ENCODE results near the gene KIAA0825.
"Not testable (repeated sequence)": the region's sequence is repeated elsewhere in the genome, so short reads cannot be mapped to it uniquely, and the experiment has no call there.

The KIAA0825 gene

DNA sequence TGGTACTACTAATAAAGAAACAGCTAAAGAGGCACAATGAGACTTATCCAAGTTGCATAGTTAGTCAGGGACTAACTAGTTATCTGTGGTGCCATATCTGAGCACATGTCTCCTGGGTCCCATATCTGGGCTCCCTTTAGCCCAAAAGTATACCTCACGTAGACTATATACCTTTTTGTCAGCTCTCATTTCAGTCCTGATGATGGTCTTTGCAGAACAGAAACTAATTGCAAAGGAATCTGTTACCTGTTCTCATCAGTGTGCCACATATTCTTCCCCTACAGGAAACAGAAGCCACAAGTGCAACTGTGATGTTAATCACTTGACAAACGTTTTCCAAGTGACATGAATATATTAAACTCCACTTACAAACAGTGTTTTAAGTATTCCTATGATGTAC is 395.2 kb downstream of the KIAA0825 start:
- no peak for DNase-seq

DNA sequence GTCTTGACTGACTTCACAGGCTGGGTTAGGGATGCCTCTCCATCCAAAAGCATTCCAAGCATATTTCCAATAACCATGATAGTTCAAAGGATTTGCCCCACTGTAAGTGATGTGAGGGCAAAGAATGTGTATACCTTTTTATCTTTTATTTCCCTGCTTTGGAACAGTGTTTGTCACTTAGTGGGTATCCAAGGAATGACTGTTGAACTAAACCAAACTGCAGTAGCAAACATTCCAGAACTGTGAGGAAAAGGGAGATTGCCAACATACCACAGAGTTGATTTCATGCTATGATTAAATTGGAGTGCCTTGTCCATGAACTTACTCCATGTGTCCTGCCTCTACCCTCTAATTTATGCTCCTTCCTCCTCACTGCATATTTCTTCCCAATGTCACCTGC is 400.0 kb downstream of the KIAA0825 start:
- no peak for DNase-seq

- no peak for DNase-seq
Observed at GRCh38 chr5:94217745-94218144, 400.7 kb downstream of the KIAA0825 start.

DNA sequence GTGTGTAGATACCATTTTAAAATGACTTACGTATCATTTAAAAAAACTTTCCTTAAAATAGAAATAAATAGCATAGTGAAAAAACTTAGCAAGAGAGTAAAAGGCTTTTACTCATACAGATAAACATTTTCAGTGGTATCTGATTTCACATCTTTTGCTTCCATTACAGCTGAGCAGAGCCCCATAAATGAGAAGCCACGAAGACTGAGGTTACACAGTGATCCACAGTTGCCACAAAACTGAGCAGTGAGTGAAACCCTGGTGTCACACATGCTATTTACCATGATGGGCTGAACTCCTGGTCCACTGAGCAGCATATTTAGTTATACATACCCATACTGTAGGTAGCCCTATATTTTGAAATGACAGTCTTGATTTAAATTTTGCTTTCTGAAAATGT is 401.2 kb downstream of the KIAA0825 start:
- DNase-seq = no peak

DNA sequence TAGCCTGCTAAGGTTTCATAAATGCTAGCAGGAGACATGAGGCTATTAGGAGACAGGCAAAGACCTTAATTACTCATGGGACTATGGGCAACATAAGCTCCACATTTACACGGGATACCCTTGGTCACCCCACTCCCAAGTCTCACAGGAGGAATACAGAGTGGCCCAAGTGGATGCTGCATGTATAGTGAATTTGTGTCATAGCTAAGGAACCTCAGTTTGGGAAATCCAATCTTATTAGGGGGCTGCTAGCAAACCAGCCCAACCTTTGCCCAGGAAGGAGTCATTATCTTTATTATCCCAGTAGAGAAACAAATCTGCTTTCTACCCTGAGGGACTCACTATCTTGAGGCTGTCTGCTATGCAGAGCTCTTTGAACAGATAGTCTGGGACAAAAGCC is 405.9 kb downstream of the KIAA0825 start:
- DNase-seq = no peak

- no peak for DNase-seq
Observed at GRCh38 chr5:94209774-94210355, 408.5 kb downstream of the KIAA0825 start.

DNA sequence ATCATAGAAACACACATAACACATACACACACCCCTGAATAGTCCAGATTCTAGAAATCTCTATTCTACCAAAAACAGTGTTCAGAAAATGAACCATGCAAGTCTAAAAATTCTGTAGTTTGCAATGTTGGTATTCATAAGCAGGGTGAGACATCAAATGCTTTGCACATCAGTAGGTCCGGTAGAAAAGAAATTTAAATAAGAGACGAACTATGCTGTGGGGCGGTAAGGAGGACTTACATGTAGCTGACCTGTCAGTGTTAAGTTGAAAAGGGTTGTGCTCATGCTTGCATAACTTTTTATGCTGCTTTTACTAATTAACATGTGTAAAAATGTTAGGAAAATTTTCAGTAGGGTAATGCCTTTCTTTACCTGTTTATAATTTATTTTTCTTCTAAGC is 409.1 kb downstream of the KIAA0825 start:
- no peak for DNase-seq

DNA sequence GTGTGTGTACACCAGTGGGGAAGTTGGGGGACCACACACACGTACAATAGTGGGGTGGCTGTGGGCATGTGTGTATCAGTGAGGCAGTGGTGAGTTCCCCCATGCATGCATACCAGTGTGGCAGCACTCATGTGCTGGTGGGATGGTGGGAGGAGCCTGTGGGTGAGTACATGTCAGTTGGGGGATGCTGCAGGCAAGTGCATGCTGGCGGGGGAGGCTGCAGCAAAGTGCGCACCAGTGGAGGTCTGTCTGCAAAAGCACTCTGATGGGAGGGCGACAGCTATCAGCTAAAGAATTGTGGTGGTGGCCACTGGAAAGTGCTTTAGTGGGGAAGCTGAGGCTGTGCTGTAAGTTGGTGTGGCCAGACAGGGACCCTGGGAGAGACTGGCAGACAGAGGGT is 418.8 kb downstream of the KIAA0825 start:
- no peak for DNase-seq

DNA sequence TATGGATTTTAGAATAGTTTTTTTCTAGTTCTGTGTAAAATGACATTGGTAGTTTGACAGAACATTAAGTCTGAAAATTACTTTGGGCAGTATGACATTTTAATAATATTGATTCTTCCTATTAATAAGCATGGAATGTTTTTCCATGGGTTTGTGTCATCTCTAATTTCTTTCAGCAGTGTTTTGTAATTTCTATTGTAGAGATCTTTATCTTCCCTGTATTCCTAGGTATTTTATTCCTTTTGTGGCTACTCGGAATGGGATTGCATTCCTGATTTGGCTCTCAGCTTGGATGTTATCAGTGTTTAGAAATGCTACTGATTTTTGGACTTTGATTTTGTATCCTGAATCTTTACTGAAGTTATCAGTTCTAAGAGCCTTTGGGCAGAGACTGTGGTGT is 420.4 kb downstream of the KIAA0825 start:
- no peak for DNase-seq

- no peak for DNase-seq
Observed at GRCh38 chr5:94196953-94197352, 421.5 kb downstream of the KIAA0825 start.

- no peak for DNase-seq
Observed at GRCh38 chr5:94192658-94193391, 425.6 kb downstream of the KIAA0825 start.

DNA sequence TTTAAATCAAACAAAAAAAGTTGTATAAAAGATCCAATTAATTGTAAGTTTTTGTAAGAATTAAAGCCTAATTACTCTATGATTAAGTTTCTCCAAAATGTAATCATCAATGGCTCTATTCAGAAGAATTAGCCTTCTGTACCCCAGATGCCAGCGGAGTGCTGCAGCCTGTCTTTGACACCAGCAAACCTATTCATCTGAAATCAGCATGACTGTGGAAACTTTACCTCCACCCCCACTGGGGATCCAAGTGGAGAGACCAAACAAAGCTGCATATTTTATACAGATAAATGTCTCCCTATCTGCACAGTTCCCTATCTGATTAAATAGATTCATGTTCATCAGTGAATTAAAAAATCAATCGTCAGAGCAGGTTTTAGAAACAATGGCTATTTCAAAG is 426.8 kb downstream of the KIAA0825 start:
- DNase-seq = no peak

- DNase-seq = no peak
Observed at GRCh38 chr5:94188725-94189124, 429.7 kb downstream of the KIAA0825 start.

- no peak for DNase-seq
Observed at GRCh38 chr5:94184870-94185269, 433.5 kb downstream of the KIAA0825 start.

- no peak for DNase-seq
Observed at GRCh38 chr5:94181895-94182294, 436.5 kb downstream of the KIAA0825 start.

DNA sequence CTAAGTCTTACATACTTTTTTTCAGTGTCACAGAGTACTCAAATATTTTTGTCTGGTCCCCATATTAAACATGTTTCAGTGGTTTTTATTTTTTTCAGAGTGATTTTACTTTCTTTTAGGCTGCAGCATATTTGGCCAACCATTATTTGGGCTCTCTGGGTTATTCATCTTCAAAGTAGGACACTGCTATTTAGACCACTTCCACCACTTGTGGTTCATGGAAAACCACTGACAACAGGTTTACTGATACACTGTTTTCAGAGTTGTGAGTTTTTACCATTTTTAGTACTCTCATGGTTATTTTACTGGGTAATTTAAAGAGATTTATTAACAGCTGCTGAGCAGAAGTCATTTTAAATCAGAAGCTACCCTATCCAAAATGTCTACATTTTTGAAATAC is 437.6 kb downstream of the KIAA0825 start:
- no peak for DNase-seq

GRCh38 chr5:94175912-94176311 is 442.5 kb downstream of the KIAA0825 start:
- no peak for DNase-seq

- DNase-seq = no peak
Observed at GRCh38 chr5:94174748-94175411, 443.5 kb downstream of the KIAA0825 start.

GRCh38 chr5:94173100-94173499 is 445.3 kb downstream of the KIAA0825 start:
- DNase-seq = no peak

DNA sequence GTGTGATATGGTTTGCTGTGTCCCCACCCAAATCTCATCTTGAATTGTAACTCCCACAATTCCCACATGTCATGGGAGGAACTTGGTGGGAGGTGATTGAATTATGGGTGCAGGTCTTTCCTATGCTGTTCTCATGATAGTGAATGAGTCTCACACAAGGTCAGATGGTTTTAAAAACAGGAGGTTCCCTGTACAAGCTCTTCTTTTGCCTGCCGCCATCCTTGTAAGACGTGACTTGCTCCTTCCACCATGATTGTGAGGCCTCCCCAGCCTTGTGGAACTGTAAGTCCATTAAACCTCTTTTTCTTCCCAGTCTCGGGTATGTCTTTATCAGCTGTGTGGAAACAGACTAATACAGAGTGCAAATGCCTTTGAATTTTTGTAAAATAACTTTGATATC is 447.3 kb downstream of the KIAA0825 start:
- DNase-seq = not testable (repeated sequence)

DNA sequence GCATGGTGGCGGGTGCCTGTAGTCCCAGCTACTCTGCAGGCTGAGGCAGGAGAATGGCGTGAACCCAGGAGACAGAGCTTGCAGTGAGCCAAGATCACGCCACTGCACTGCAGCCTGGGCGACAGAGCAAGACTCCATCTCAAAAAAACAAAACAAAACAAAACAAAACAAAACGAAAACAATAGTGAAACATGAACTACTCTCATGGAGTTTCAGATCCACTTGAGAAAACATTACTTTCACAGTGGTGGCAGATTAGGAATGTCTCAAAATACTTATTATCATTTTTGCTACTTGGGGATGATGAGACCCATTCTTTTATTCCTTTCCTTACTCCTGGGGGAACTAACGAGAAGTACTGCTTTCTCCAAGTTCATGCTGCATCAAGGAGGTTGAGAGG is 448.2 kb downstream of the KIAA0825 start:
- DNase-seq = not testable (repeated sequence)

DNA sequence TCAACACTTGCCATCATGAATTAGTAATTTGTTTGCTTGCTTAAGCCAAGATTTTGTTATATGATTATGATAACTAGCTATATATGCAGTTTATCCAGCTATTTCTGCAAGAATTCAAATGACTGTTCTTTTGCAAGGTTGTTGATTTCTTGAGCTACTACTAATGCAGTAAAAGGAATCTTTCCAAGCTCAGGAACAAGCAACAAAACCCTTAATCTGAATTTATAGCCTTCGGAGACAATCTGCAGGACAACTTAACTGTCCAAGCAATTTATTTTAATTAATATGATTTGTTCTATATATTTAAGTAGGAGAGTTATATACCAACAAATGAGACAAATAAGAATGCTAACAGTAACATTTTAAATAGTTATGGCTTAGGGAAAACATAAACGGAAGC is 450.3 kb downstream of the KIAA0825 start:
- DNase-seq = no peak

DNA sequence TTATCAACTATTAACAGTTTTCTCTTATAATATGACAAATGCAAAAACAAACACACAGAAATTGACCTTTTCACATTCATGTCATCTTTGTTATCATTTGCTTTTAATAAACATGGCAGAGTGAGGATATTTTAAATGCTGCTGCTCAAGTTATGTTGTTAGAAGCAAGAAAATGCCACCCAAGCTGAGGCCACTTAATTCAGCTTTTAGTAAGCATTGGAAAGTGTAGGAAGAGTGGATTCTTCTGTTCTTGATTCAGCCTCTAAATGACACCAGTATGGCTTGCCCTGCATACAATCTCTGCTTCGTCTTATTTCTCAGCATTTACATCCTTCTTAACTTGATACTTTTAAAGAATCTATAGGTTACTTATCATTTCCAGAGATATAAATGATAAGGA is 456.6 kb downstream of the KIAA0825 start:
- no peak for DNase-seq

DNA sequence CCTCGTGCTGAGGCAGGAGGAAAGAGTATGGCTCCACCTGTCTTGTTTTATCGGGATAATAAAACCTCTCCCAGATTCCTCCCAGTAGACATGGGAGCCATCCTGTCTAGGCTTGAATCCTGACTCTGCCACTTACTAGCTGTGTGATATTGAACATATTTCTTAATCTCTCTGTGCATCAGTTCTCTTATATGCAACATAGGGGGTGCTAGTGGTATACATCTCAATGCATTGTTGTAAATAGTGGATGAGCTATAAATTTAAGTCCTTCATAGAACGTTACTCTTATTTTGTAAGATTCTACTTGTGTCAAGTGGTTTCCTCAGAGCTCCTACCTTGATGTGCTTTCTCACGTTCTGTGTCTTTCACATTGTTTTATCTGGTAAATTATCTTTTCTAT is 459.3 kb downstream of the KIAA0825 start:
- no peak for DNase-seq
